Kidney (tissue), 14 donors: Measurements from ENCODE around the gene CCR5. TPM values are rescaled to one million over a fixed set of nuclear protein-coding genes. Genes with fewer than 3 reads are reported as not detected.

ENCODE experiments used
- DNase-seq, 5 donors: peaks; one replicate each; pipeline ENCODE4 v3.0.0-alpha.2; 2013 to 2020
- FAIRE-seq: peaks from 2 replicates; lab custom pipeline; 2012; peaks lifted over from hg19 to GRCh38; lab: Jason Lieb, UNC
- H3K27ac ChIP-seq, 2 donors: one replicate each; pipeline ENCODE4 v1.7.0; 2013; ENCODE audit warnings: low read depth in 2 of 2, low read length in 2 of 2, inconsistent platforms in 1 of 2
- H3K27me3 ChIP-seq: one replicate; pipeline ENCODE4 v1.7.1; 2013; ENCODE audit warnings: low read length, inconsistent platforms; ENCODE audit not compliant: control insufficient read depth, insufficient read depth
- H3K36me3 ChIP-seq, 3 donors: one replicate each; pipeline versions ENCODE4 v1.7.0 to v1.7.1; 2013; ENCODE audit warnings: low read length in 3 of 3, control low read depth in 1 of 3, inconsistent platforms in 1 of 3; ENCODE audit not compliant: insufficient read depth in 3 of 3, control insufficient read depth in 2 of 3
- H3K4me1 ChIP-seq, 3 donors: one replicate each; pipeline versions ENCODE4 v1.7.0 to v1.7.1; 2013; ENCODE audit warnings: low read length in 3 of 3, inconsistent platforms in 1 of 3, low read depth in 1 of 3; ENCODE audit not compliant: control insufficient read depth in 2 of 3, insufficient read depth in 2 of 3
- H3K4me3 ChIP-seq, 3 donors: one replicate each; pipeline versions ENCODE4 v1.7.0 to v1.8.1; 2013; ENCODE audit warnings: low read length in 3 of 3, control low read depth in 1 of 3, inconsistent platforms in 1 of 3
- H3K9ac ChIP-seq, 3 donors: one replicate each; pipeline versions ENCODE4 v1.7.0 to v1.7.1; 2013; ENCODE audit warnings: low read length in 3 of 3, control low read depth in 1 of 3, inconsistent platforms in 1 of 3
- H3K9me3 ChIP-seq, 3 donors: one replicate each; pipeline versions ENCODE4 v1.7.0 to v1.7.1; 2013; ENCODE audit warnings: low read length in 3 of 3, control low read depth in 1 of 3, inconsistent platforms in 1 of 3; ENCODE audit not compliant: control insufficient read depth in 2 of 3, insufficient read depth in 1 of 3
- intact Hi-C: fragments of 100-400 bp; cut with DNase I; formaldehyde crosslinking; loops from one replicate; pipeline ENCODE4 v1.11.1; 2022
- polyA plus RNA-seq: library from polyadenylated mRNA; stranded (reverse); fragments of 350-450 nt; fragmentation: Illumina TruSeq; extraction: RNeasy Lipid Tissue Mini Kit (QIAGEN cat#74804); gene quantifications from one replicate; pipeline ENCODE4 v1.2.3, GENCODE V29; 2014; ENCODE audit warnings: low read depth, low replicate concordance; ENCODE audit not compliant: insufficient read depth
- total RNA-seq: library from RNA; stranded (reverse); fragmentation: NEBNext Ultra II Directional; extraction: Animal tissue kit (Norgen Biotek cat#: 25700); gene quantifications from one replicate; pipeline ENCODE4 v1.2.1, GENCODE V29; 2021
- TF ChIP-seq, protein P1 (sequence below): IDR thresholded peaks from 3 replicates; pipeline ENCODE4 v1.5.1; 2012; ENCODE audit warnings: mild to moderate bottlenecking, moderate library complexity, borderline replicate concordance; ENCODE audit not compliant: insufficient read depth; ENCODE audit errors: extremely low read depth
- donor health status: control.
- donor health status: control.
- donor health status: control.
- donor health status: control.
- donor health status: control.
- donor health status: DM: yes; HTN: yes; CAD: no.
- donor health status: Normal renal cell carcinoma (clear cell type).

Gene CCR5
- total and polyA plus RNA-seq, 2 donors from 2014 or later, result 0.32 to 4.4 TPM

DNA sequence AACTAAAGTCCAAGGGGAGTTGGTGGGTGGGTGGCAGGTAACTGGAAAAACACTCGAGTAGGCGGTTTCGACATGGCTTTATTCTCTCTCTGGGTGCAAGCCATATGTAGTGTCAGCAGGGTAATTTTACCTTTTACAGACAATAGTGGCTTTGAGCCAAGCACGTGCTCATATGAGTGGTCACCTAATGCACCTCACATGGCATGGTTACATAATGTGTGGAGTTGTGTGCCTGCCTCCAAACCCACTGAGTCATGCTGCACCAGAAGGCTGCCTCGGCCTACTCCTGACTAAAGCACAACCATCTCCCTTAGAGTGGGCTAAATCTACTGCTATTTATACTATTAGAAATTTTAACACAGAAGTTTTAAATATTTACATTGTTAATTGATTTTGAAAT lies 52.8 kb downstream of the CCR5 start:
- no peak for DNase-seq
- Histone ChIP-seq H3K9ac (no peak overlapping the region), H3K27me3 (no peaks in the 10 kb centered on the region), H3K27ac (no peak overlapping the region), H3K36me3 (no peaks in the 10 kb centered on the region), H3K4me1 (peaks cover 0 to 2% (median 0%) of the 10 kb centered on the region in 3 donors), H3K4me3 (no peak overlapping the region), H3K9me3 (no peaks in the 10 kb centered on the region)
- intact Hi-C loops, result no loop called here
- no peak for FAIRE-seq
- TF ChIP-seq, protein P1, sequence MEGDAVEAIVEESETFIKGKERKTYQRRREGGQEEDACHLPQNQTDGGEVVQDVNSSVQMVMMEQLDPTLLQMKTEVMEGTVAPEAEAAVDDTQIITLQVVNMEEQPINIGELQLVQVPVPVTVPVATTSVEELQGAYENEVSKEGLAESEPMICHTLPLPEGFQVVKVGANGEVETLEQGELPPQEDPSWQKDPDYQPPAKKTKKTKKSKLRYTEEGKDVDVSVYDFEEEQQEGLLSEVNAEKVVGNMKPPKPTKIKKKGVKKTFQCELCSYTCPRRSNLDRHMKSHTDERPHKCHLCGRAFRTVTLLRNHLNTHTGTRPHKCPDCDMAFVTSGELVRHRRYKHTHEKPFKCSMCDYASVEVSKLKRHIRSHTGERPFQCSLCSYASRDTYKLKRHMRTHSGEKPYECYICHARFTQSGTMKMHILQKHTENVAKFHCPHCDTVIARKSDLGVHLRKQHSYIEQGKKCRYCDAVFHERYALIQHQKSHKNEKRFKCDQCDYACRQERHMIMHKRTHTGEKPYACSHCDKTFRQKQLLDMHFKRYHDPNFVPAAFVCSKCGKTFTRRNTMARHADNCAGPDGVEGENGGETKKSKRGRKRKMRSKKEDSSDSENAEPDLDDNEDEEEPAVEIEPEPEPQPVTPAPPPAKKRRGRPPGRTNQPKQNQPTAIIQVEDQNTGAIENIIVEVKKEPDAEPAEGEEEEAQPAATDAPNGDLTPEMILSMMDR, result no peak

Other genes starting within 250 kb of the CCR5 start
- gene CCR1, start 162.6 kb upstream of the CCR5 start, total RNA-seq, result 13.8 TPM
- 7.4 TPM for gene CCR1, start 162.6 kb upstream of the CCR5 start, polyA plus RNA-seq
- gene CCR3, start 128.5 kb upstream of the CCR5 start, total RNA-seq, result not detected
- not detected for gene CCR3, start 128.5 kb upstream of the CCR5 start, polyA plus RNA-seq
- 8.1 TPM for gene CCR2, start 16.8 kb upstream of the CCR5 start, total RNA-seq
- 0.62 TPM for gene CCR2, start 16.8 kb upstream of the CCR5 start, polyA plus RNA-seq
- 2.8 TPM for gene CCRL2, start 36.3 kb downstream of the CCR5 start, total RNA-seq
- 2.1 TPM for gene CCRL2, start 36.3 kb downstream of the CCR5 start, polyA plus RNA-seq
- 1,823 TPM for gene LTF, start 94.0 kb downstream of the CCR5 start, total RNA-seq
- gene LTF, start 94.0 kb downstream of the CCR5 start, polyA plus RNA-seq, result 34.7 TPM
- not detected for gene RTP3, start 127.0 kb downstream of the CCR5 start, total RNA-seq
- gene RTP3, start 127.0 kb downstream of the CCR5 start, polyA plus RNA-seq, result 0.30 TPM
- gene LRRC2, start 195.4 kb downstream of the CCR5 start, total RNA-seq, result 7.5 TPM
- 3.4 TPM for gene LRRC2, start 195.4 kb downstream of the CCR5 start, polyA plus RNA-seq
- gene FAM240A, start 241.6 kb downstream of the CCR5 start, total RNA-seq, result 0.44 TPM
- gene FAM240A, start 241.6 kb downstream of the CCR5 start, polyA plus RNA-seq, result not detected